ENCODE measurements around the gene MRC2. TPM values are rescaled to one million over a fixed set of nuclear protein-coding genes. Genes with fewer than 3 reads are reported as not detected.

Gene MRC2
- total RNA-seq, 2 donors from 2014 or later: 34.2 to 73.7 TPM

- Histone ChIP-seq H3K36me3 (no peaks in the 10 kb centered on the region), H3K4me1 (replicated peaks) (no peaks in the 10 kb centered on the region), H3K9me3 (no peaks in the 10 kb centered on the region), H3K27me3 (replicated peaks; ENCODE audit: insufficient read depth) (no peaks in the 10 kb centered on the region), H3K27ac (no peak overlapping the region), H3K4me3 (no peak overlapping the region)
- DNase-seq (ENCODE audit: low spot score): no peak
- intact Hi-C loops (cut with DNase I): no loop called here
- 86% methylated on average over 12 of the region's 12 CpGs for WGBS
- no peak for TF ChIP-seq POLR2A (IDR thresholded peaks at IDR 0.05)
- no peak for TF ChIP-seq CTCF (IDR thresholded peaks at IDR 0.05)
- TF ChIP-seq POLR2AphosphoS5 (IDR thresholded peaks at IDR 0.05): no peak
These were observed 3.1 kb downstream of the MRC2 start for GRCh38 chr17:62630365-62631085.

- WGBS: 93% methylated on average over 23 of the region's 23 CpGs
- intact Hi-C loops (cut with DNase I): no loop called here
- no peak for DNase-seq (ENCODE audit: low spot score)
- no peaks in the 10 kb centered on the region for H3K9me3 ChIP-seq
- no peaks in the 10 kb centered on the region for H3K4me1 ChIP-seq (replicated peaks)
- no peaks in the 10 kb centered on the region for H3K36me3 ChIP-seq
- no peak for TF ChIP-seq POLR2AphosphoS5 (IDR thresholded peaks at IDR 0.05)
- no peak for TF ChIP-seq POLR2A (IDR thresholded peaks at IDR 0.05)
- TF ChIP-seq CTCF (IDR thresholded peaks at IDR 0.05): no peak
- H3K27me3 ChIP-seq (replicated peaks; ENCODE audit: insufficient read depth): no peaks in the 10 kb centered on the region
- no peak overlapping the region for H3K27ac ChIP-seq
- no peak overlapping the region for H3K4me3 ChIP-seq
These were observed 3.8 kb downstream of the MRC2 start for GRCh38 chr17:62631086-62631935.

GRCh38 chr17:62631936-62632924 is 4.8 kb downstream of the MRC2 start:
- no peak overlapping the region for H3K4me3 ChIP-seq
- intact Hi-C loops (cut with DNase I): no loop called here
- no peak overlapping the region for H3K27ac ChIP-seq
- WGBS: 80% methylated on average over 26 of the region's 27 CpGs
- TF ChIP-seq POLR2AphosphoS5 (IDR thresholded peaks at IDR 0.05) (no peak), CTCF (IDR thresholded peaks at IDR 0.05) (no peak), POLR2A (IDR thresholded peaks at IDR 0.05) (no peak)
- no peaks in the 10 kb centered on the region for H3K36me3 ChIP-seq
- H3K9me3 ChIP-seq: no peaks in the 10 kb centered on the region
- no peaks in the 10 kb centered on the region for H3K27me3 ChIP-seq (replicated peaks; ENCODE audit: insufficient read depth)
- H3K4me1 ChIP-seq (replicated peaks): no peaks in the 10 kb centered on the region
- no peak for DNase-seq (ENCODE audit: low spot score)

GRCh38 chr17:62637809-62638208 is 10.3 kb downstream of the MRC2 start:
- H3K4me3 ChIP-seq: no peak overlapping the region
- TF ChIP-seq POLR2A (IDR thresholded peaks at IDR 0.05) (no peak), CTCF (IDR thresholded peaks at IDR 0.05) (no peak), POLR2AphosphoS5 (IDR thresholded peaks at IDR 0.05) (no peak)

More at GRCh38 chr17:62637809-62638208, 10.3 kb downstream of the MRC2 start:
- intact Hi-C loops (cut with DNase I): no loop called here
- no peak for DNase-seq (ENCODE audit: low spot score)
- H3K4me1 ChIP-seq (replicated peaks): no peaks in the 10 kb centered on the region
- no peak overlapping the region for H3K27ac ChIP-seq
- no peaks in the 10 kb centered on the region for H3K27me3 ChIP-seq (replicated peaks; ENCODE audit: insufficient read depth)
- no peaks in the 10 kb centered on the region for H3K9me3 ChIP-seq
- WGBS: 79% methylated on average over 9 of the region's 9 CpGs
- H3K36me3 ChIP-seq: no peaks in the 10 kb centered on the region

All from prostate gland (tissue), 2 donors.